ENCODE measurements around the gene CD47.

GRCh38 chr3:108130236-108130635 is 39.4 kb upstream of the CD47 start:
- TF ChIP-seq CTCF (IDR thresholded peaks at IDR 0.05) (no peak), POLR2A (IDR thresholded peaks at IDR 0.05) (no peak)
